Keratinocyte (primary cell): Measurements from ENCODE around the gene GSTCD. TPM values are rescaled to one million over a fixed set of nuclear protein-coding genes. Genes with fewer than 3 reads are reported as not detected.
A peak's percentile ranks its signal among the peaks of the same experiment; 100 is the strongest.

Experiments used
- DNase-seq: peaks from one replicate; pipeline ENCODE4 v3.0.0-alpha.2; 2011; ENCODE audit warnings: low read depth, missing footprints, low spot score
- FAIRE-seq: peaks from 2 replicates; lab custom pipeline; 2011; peaks lifted over from hg19 to GRCh38; lab: Jason Lieb, UNC
- H2AFZ ChIP-seq: 2 replicates; pipeline ENCODE4 v1.6.0; 2012; ENCODE audit warnings: low read length, control low read depth, inconsistent platforms; ENCODE audit not compliant: control insufficient read depth
- H3K27ac ChIP-seq: 2 replicates; pipeline ENCODE4 v1.5.1; 2011; ENCODE audit warnings: low read length; ENCODE audit not compliant: control insufficient read depth, insufficient read depth
- H3K27me3 ChIP-seq: 3 replicates; pipeline ENCODE4 v1.6.0; 2011; ENCODE audit warnings: low read length; ENCODE audit not compliant: control insufficient read depth, insufficient read depth; ENCODE audit errors: extremely low read depth
- H3K36me3 ChIP-seq, 2 experiments: 2 replicates in 1 of 2; 3 replicates in 1 of 2; pipeline ENCODE4 v1.5.1; 2011; ENCODE audit warnings: low read length in 2 of 2, mild to moderate bottlenecking in 1 of 2; ENCODE audit not compliant: control insufficient read depth in 2 of 2, insufficient read depth in 2 of 2; ENCODE audit errors: extremely low read depth in 1 of 2
- H3K4me1 ChIP-seq: 3 replicates; pipeline ENCODE4 v1.5.1; 2011; ENCODE audit warnings: low read length; ENCODE audit not compliant: control insufficient read depth, insufficient read depth; ENCODE audit errors: extremely low read depth
- H3K4me2 ChIP-seq: 3 replicates; pipeline ENCODE4 v1.6.0; 2011; ENCODE audit warnings: low read depth, low read length; ENCODE audit not compliant: control insufficient read depth, insufficient read depth; ENCODE audit errors: extremely low read depth
- H3K4me3 ChIP-seq, 3 experiments: fragments of 200-600 bp in 1 of 3; sonication (generic) in 1 of 3; 2 replicates in 2 of 3; 3 replicates in 1 of 3; pipeline ENCODE4 v1.5.1; 2011 to 2016; ENCODE audit warnings: low read length in 3 of 3, mild to moderate bottlenecking in 3 of 3, control low read depth in 2 of 3, inconsistent platforms in 1 of 3, low read depth in 1 of 3, mixed read lengths in 1 of 3, mixed run types in 1 of 3, moderate library complexity in 1 of 3; ENCODE audit not compliant: control insufficient read depth in 2 of 3, insufficient read depth in 2 of 3; ENCODE audit errors: extremely low read depth in 1 of 3
- H3K79me2 ChIP-seq: 2 replicates; pipeline ENCODE4 v1.6.0; 2012; ENCODE audit warnings: low read length; ENCODE audit not compliant: control insufficient read depth, insufficient read depth
- H3K9ac ChIP-seq: 3 replicates; pipeline ENCODE4 v1.6.0; 2011; ENCODE audit warnings: low read length; ENCODE audit not compliant: control insufficient read depth, insufficient read depth; ENCODE audit errors: extremely low read depth
- H3K9me1 ChIP-seq: 3 replicates; pipeline ENCODE4 v1.6.0; 2011; ENCODE audit warnings: low read length; ENCODE audit not compliant: control insufficient read depth, insufficient read depth; ENCODE audit errors: extremely low read depth
- H3K9me3 ChIP-seq: 2 replicates; pipeline ENCODE4 v1.5.1; 2012; ENCODE audit warnings: low read depth, low read length; ENCODE audit not compliant: control insufficient read depth
- H4K20me1 ChIP-seq: 3 replicates; pipeline ENCODE4 v1.6.0; 2011; ENCODE audit warnings: low read length; ENCODE audit not compliant: control insufficient read depth, insufficient read depth; ENCODE audit errors: extremely low read depth
- EZH2 ChIP-seq: IDR thresholded peaks from one replicate; pipeline ENCODE4 v1.6.1; 2012; ENCODE audit warnings: inconsistent platforms, mild to moderate bottlenecking, low read length, moderate library complexity
- dilution Hi-C: fragments of 300-500 bp; cut with MboI; formaldehyde crosslinking; loops from one replicate; pipeline ENCODE4 v1.7.0; 2020; ENCODE audit warnings: low sequenced_read_pairs; ENCODE audit not compliant: extremely low pct_ligation_motif_present
- polyA plus RNA-seq, 5 experiments: library from polyadenylated mRNA; depleted of rRNA in 3 of 5; stranded (reverse) in 3 of 5; stranded (forward) in 1 of 5; unstranded in 1 of 5; fragments of >200 nt; gene quantifications; 1 replicate in 1 of 5; 2 replicates in 3 of 5; 3 replicates in 1 of 5; pipeline versions ENCODE4 v1.2.1 to v1.2.3, GENCODE V29; 2011 to 2012; ENCODE audit warnings: missing spikeins in 2 of 5, low read depth in 1 of 5, low replicate concordance in 1 of 5
- TF ChIP-seq, protein P1 (sequence below), 3 experiments: IDR thresholded peaks in 1 of 3; conservative IDR thresholded peaks in 1 of 3; optimal IDR thresholded peaks in 1 of 3; 2 replicates in 2 of 3; 3 replicates in 1 of 3; pipeline versions ENCODE3 to v1.5.1; 2011; ENCODE audit warnings: low read length in 3 of 3, mild to moderate bottlenecking in 3 of 3, moderate library complexity in 2 of 3, control low read depth in 1 of 3, inconsistent platforms in 1 of 3; ENCODE audit not compliant: insufficient read depth in 2 of 3; ENCODE audit errors: extremely low read depth in 1 of 3

The GSTCD gene
- polyA plus RNA-seq, 1 donor (not counting 4 experiments of a cell fraction or from before 2014, with no cell fraction given), result 23.2 TPM

- Histone ChIP-seq H3K9ac (no peak overlapping the region), H3K9me3 (peaks cover 2% of the 10 kb centered on the region), H3K4me2 (no peak overlapping the region), H2AFZ (no peak overlapping the region), H3K79me2 (no peaks in the 10 kb centered on the region), H3K4me1 (no peaks in the 10 kb centered on the region), H4K20me1 (no peaks in the 10 kb centered on the region), H3K9me1 (no peaks in the 10 kb centered on the region), H3K4me3 (no peak overlapping the region), H3K27ac (no peak overlapping the region), H3K27me3 (no peaks in the 10 kb centered on the region), H3K36me3 (peaks cover 0 to 3% of the 10 kb centered on the region in 2 experiments)
- DNase-seq (no peak), FAIRE-seq (peak; percentile 5)
- dilution Hi-C loops, result no loop called here
- no peak for TF ChIP-seq EZH2
- TF ChIP-seq, protein P1, sequence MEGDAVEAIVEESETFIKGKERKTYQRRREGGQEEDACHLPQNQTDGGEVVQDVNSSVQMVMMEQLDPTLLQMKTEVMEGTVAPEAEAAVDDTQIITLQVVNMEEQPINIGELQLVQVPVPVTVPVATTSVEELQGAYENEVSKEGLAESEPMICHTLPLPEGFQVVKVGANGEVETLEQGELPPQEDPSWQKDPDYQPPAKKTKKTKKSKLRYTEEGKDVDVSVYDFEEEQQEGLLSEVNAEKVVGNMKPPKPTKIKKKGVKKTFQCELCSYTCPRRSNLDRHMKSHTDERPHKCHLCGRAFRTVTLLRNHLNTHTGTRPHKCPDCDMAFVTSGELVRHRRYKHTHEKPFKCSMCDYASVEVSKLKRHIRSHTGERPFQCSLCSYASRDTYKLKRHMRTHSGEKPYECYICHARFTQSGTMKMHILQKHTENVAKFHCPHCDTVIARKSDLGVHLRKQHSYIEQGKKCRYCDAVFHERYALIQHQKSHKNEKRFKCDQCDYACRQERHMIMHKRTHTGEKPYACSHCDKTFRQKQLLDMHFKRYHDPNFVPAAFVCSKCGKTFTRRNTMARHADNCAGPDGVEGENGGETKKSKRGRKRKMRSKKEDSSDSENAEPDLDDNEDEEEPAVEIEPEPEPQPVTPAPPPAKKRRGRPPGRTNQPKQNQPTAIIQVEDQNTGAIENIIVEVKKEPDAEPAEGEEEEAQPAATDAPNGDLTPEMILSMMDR (optimal IDR thresholded peaks at IDR 0.05 in 1 of 3, IDR thresholded peaks at IDR 0.05 in 1 of 3, conservative IDR thresholded peaks at IDR 0.05 in 1 of 3; ENCODE audit: extremely low read depth in 1 of 3, insufficient read depth in 2 of 3, low read length in 3 of 3), result no peak
Observed at GRCh38 chr4:105741548-105741947, 33.0 kb downstream of the GSTCD start.

- FAIRE-seq (no peak), DNase-seq (no peak)
- Histone ChIP-seq H3K27me3 (no peaks in the 10 kb centered on the region), H3K4me1 (no peaks in the 10 kb centered on the region), H4K20me1 (no peaks in the 10 kb centered on the region), H2AFZ (no peak overlapping the region), H3K4me2 (no peak overlapping the region), H3K36me3 (no peaks in the 10 kb centered on the region), H3K9me1 (no peaks in the 10 kb centered on the region), H3K4me3 (no peak overlapping the region), H3K9ac (no peak overlapping the region), H3K79me2 (no peaks in the 10 kb centered on the region), H3K9me3 (no peaks in the 10 kb centered on the region), H3K27ac (no peak overlapping the region)
- no peak for TF ChIP-seq EZH2
- dilution Hi-C loops, result no loop called here
Observed at GRCh38 chr4:105748222-105748621, 39.6 kb downstream of the GSTCD start.

- TF ChIP-seq, protein P1 (optimal IDR thresholded peaks at IDR 0.05 in 1 of 3, IDR thresholded peaks at IDR 0.05 in 1 of 3, conservative IDR thresholded peaks at IDR 0.05 in 1 of 3; ENCODE audit: extremely low read depth in 1 of 3, insufficient read depth in 2 of 3, low read length in 3 of 3), result no peak
- TF ChIP-seq EZH2, result no peak
- no peak for DNase-seq
- no peaks in the 10 kb centered on the region for H3K9me1 ChIP-seq
Observed at GRCh38 chr4:105751718-105752299, 43.2 kb downstream of the GSTCD start.

More at GRCh38 chr4:105751718-105752299, 43.2 kb downstream of the GSTCD start:
- no peaks in the 10 kb centered on the region for H3K79me2 ChIP-seq
- H3K4me3 ChIP-seq, result no peak overlapping the region
- no peaks in the 10 kb centered on the region for H4K20me1 ChIP-seq
- H3K9me3 ChIP-seq, result no peaks in the 10 kb centered on the region
- dilution Hi-C loops, result no loop called here
- FAIRE-seq, result no peak
- no peaks in the 10 kb centered on the region for H3K4me1 ChIP-seq
- no peak overlapping the region for H3K27ac ChIP-seq
- H2AFZ ChIP-seq, result no peak overlapping the region
- no peaks in the 10 kb centered on the region for H3K36me3 ChIP-seq
- H3K4me2 ChIP-seq, result no peak overlapping the region
- H3K9ac ChIP-seq, result no peak overlapping the region
- no peaks in the 10 kb centered on the region for H3K27me3 ChIP-seq
